ENCODE measurements around the gene UBXN11.
"Not testable (repeated sequence)": the region's sequence is repeated elsewhere in the genome, so short reads cannot be mapped to it uniquely, and the experiment has no call there.

The UBXN11 gene

GRCh38 chr1:26300578-26301275 is 5.7 kb downstream of the UBXN11 start:
- no peak for DNase-seq

DNA sequence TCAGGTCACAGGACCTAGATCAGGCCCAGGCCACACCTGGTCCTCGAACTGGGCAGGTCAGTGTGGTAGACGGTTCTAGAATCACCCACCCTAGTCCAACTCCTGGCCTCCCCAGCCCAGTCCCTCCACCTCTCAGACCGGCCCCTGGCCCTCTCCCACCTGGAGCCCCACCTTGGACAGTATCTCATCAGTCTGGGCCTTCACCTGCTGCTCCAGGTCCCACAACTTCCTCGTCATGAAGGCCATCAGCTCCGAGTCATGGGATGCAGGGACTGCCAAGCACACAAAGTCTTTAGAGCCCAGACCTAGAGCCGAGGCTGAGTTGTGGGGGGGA is 8.7 kb downstream of the UBXN11 start:
- DNase-seq: no peak

DNA sequence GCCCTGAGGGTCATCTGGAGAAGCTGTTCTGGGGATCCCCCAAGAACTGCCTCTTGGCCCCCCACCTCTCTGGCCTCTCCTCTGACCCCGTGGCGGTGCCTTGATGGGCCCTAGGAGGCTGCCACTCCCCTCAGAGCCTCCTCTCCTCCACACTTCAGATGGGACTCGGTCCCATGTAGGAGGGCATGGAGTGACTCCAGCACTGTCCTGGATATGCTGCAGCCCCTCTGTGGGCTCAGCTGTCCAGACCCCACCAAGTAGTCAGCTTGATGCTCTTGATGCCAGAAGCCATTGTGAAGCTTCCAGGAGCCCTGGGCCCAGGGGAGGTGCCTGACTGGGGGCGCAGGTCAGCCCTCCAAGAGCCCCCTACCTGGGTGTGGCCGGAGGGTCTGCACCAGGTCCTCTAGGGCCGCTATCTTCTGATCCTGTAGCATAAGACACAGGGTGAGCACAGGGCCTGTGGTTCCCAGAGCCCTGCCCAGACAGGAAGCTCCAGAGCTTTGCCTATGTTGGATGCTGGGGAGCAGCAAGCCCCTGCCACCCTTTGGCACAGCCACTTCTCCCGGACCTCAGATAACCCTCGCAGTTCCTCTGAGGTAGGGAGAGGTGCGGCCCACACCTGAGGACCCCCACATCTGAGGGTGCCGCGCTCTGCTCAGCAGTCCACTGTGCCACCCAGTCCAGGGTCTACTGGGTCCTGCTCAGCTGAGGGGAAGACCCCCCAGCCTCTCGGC is 9.2 kb downstream of the UBXN11 start:
- no peak for DNase-seq

GRCh38 chr1:26296340-26297056 is 9.9 kb downstream of the UBXN11 start:
- no peak for DNase-seq

DNA sequence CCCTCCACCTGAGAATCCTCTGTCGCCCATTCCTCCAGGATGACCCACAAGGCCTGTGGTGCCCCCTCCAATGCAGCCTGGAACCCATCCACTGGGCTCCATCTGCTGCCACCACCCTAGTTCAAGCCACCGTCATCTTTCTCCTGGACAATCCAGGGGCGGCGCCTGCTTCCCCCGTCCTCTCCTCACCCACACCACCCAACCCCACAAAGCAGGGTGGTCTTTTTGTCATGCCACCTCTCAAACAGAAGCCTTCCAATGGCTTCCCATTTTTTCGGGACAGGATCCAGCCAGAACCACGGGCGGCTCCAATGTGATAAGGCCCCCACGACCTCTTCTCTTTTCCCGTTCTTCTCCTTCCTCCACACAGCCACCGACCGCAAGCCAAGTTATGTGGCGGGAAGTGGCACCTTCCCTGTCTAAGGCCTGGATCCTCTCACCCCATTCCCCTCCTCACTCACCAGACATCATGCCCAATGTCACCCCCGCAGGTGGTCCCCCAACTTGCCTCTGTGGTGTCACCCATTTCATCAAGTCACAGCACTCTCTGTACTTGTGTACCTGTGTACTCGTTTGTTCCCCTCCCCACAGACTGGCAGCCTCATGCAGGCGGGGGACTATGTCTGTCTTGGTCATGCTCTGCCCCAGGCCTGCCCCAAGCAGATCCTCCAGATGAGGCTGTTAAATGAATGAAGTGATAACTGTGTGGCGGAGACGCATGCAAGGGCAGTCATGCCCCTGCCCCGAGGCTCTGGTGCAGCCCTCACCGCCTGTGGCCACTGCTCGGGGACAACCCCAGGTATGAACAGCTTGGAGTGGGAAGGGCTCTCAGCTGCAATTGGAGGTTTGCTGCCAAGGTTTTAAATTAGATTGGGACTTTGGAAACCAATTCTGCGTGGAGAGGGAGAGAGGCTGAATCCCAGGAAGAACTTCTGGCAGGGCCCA is 11.0 kb downstream of the UBXN11 start:
- no peak for DNase-seq

DNA sequence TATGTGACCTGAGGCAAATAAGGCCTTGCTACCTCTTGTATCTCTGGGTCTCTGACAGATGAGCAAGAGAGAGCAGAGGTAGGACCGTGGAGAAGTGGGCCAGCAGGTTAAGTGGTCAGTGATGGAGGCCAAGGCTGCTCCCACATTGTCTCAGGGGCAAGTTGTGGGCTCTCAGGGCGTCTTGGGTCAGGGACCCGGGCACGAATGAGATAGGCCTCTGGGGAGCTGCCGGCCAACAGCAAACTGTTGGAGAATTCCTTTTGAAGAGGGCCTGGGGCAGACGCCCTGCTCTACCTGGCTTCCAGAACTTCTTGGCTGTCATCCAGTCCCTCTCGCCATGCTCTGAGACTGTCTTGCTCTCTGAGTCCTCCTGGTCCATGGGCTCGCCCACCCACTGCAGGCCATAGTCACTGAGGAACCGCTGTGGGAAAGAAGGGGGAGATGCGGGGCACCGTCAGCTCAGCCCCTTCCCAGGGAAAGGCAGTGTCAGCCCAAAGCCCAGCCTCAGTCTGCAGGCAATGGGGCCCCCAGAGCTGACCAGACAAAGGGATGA is 12.4 kb downstream of the UBXN11 start:
- DNase-seq: no peak

DNA sequence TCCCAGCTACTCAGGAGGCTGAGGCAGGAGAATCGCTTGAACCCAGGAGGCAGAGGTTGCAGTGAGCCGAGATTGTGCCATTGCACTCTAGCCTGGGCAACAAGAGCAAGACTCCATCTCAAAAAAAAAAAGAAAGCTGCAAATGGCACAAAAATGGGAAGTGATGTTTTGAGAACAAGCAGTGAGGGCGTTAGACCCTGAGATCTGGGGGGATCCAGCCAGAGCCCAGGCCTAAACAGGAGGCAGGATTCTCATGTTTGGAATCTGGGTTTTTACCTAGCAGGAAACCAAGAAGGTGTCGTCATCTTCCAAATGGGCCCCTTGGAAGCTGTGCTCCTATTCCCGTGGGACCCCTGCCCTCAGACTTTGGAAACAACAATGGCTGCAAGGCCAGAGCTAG is 13.7 kb downstream of the UBXN11 start:
- DNase-seq: not testable (repeated sequence)

DNA sequence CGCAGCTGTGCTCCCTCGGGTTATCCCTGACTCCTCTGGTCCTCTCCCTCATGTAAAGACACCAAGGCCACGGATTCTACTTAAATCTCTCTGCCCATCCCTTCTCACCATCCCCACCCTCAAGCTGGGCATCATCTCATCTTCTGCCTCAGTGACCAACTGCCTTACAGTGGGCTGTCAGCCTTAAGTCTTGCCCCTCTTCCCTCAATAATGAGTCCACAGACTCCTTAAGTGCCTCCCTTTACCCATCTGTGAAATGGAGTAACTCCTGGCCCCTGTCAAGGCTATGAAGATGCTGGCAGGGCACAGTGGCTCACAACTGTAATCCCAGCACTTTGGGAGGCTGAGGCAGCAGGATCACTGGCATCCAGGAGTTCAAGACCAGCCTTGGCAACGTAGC is 14.5 kb downstream of the UBXN11 start:
- DNase-seq: no peak

GRCh38 chr1:26291433-26291832 is 15.0 kb downstream of the UBXN11 start:
- no peak for DNase-seq

DNA sequence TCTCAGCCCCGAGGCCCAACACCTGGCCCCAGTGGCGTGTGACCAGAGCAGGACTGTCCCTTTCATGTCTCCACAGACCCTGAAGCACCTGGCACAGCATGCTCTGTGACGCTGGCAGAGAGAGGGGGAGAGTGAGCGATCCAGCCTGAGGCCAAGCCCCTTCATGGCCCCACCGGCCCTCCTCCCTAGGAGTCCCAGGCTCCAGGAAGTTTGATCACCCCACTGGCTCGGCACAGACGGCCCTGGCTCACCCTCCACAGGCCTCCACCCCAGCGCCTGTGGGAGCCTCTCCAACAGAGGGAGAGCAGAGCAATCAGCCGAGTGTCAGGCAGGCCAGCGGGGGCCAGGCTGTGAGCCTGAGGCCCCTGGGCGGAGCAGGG is 15.6 kb downstream of the UBXN11 start:
- no peak for DNase-seq

- DNase-seq: no peak
Observed at GRCh38 chr1:26290122-26290881, 16.1 kb downstream of the UBXN11 start.

DNA sequence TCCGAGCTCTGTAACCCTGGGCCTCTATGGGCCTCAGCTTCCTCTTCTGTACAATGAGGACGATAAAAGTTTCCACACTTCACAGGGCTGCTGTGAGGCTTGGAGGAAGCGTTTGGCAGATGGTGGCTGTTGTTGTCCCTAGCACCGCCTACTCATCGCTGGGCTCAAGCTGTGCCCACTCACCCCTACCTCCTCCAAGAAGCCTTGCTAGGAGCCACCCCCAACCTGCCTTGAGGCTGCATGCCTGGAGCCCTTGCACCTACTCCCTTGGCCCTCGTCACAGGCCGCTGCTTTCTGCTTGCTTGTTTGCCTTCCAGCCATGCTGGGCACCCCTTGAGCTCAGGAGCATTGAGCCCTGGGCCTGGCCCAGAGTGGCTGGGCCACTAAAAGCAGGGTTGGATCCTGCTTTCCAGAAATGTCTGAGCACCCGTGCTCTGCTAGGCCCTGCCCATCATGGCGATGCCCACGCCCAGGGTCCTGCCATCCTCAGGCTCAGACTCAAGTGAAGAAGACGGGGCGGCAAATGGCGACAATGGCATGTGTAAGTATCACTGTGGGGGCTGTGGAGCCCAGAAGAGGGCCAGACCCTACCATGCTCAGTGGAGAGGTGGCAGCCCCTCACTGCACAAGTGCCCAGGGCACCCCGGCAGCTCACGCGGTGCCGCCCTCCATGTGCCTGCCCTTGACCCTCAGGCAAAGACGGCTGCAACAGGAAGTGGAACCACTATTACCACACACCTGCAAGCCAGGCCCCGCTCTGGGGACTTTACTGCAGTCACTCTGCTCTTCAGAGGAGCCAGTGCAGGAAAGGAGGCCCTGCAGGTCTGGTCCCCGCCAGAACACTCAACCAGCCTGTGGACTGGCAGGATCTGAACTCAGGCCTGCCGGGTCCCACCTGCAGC is 17.0 kb downstream of the UBXN11 start:
- DNase-seq: peak; percentile 15

- DNase-seq: no peak
Observed at GRCh38 chr1:26288311-26288941, 18.0 kb downstream of the UBXN11 start.

- no peak for DNase-seq
Observed at GRCh38 chr1:26287811-26288210, 18.6 kb downstream of the UBXN11 start.

- no peak for DNase-seq
Observed at GRCh38 chr1:26287033-26287711, 19.3 kb downstream of the UBXN11 start.

DNA sequence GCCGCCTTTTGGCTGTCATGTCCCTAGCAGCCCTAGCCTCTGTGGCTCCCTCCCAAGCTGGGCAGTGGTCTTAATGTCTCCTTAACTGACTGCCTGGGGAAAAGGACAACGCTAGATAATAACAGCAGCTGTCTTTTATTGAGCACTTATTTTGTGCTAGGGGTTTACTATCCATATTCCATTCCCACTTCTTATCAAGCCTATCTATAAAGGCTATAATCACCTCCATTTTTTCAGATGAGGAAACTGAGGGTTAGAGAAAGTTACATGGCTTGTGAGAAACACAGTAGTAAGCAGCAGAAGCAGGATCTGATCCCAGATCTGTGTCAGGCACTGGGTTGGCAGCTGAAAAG is 20.4 kb downstream of the UBXN11 start:
- no peak for DNase-seq

- DNase-seq: no peak
Observed at GRCh38 chr1:26285366-26286063, 20.9 kb downstream of the UBXN11 start.

GRCh38 chr1:26284597-26285347 is 21.7 kb downstream of the UBXN11 start:
- DNase-seq: no peak

Measured in NCI-H2171 (cell line).